ENCODE measurements around the gene STAT1.

Gene STAT1

GRCh38 chr2:191030521-191031154 lies 16.7 kb upstream of the STAT1 start:
- peak in 1 of 2 donors; percentile 7 for DNase-seq

- no peak for DNase-seq
Measured at GRCh38 chr2:191029280-191029950, 15.4 kb upstream of the STAT1 start.

GRCh38 chr2:191026377-191026776 lies 12.4 kb upstream of the STAT1 start:
- DNase-seq = no peak

GRCh38 chr2:191025135-191025534 lies 11.2 kb upstream of the STAT1 start:
- no peak for DNase-seq

GRCh38 chr2:191023235-191023679 lies 9.3 kb upstream of the STAT1 start:
- DNase-seq = no peak

GRCh38 chr2:191020742-191021381 lies 6.9 kb upstream of the STAT1 start:
- DNase-seq = no peak

- peak; percentile 91 to 94 for DNase-seq
Measured at GRCh38 chr2:191020221-191020741, 6.3 kb upstream of the STAT1 start.

GRCh38 chr2:191019376-191019775 lies 5.4 kb upstream of the STAT1 start:
- DNase-seq = no peak

- DNase-seq = no peak
Measured at GRCh38 chr2:191018643-191019119, 4.7 kb upstream of the STAT1 start.

GRCh38 chr2:191018048-191018447 lies 4.1 kb upstream of the STAT1 start:
- no peak for DNase-seq

- no peak for DNase-seq
Measured at GRCh38 chr2:191015831-191016230, 1.9 kb upstream of the STAT1 start.

GRCh38 chr2:191015239-191015638 lies 1.3 kb upstream of the STAT1 start:
- DNase-seq = no peak

GRCh38 chr2:191014653-191015020 lies 666 bp upstream of the STAT1 start:
- DNase-seq = no peak

GRCh38 chr2:191013682-191013931 lies 364 bp downstream of the STAT1 start:
- DNase-seq = peak in 1 of 2 donors; percentile 54

GRCh38 chr2:191012845-191013681 lies 908 bp downstream of the STAT1 start:
- no peak for DNase-seq

- no peak for DNase-seq
Measured at GRCh38 chr2:191012346-191012745, 1.6 kb downstream of the STAT1 start.

- no peak for DNase-seq
Measured at GRCh38 chr2:191010887-191011885, 2.8 kb downstream of the STAT1 start.

- DNase-seq = no peak
Measured at GRCh38 chr2:191009541-191010374, 4.2 kb downstream of the STAT1 start.

- DNase-seq = no peak
Measured at GRCh38 chr2:191008286-191008685, 5.7 kb downstream of the STAT1 start.

- no peak for DNase-seq
Measured at GRCh38 chr2:191006997-191007783, 6.8 kb downstream of the STAT1 start.

Measured in hippocampal formation (tissue), 2 donors.